ENCODE data around the gene OR2J1.
A peak's percentile ranks its signal among the peaks of the same experiment; 100 is the strongest.
"Not testable (repeated sequence)": the region's sequence is repeated elsewhere in the genome, so short reads cannot be mapped to it uniquely, and the experiment has no call there.

OR2J1 gene

GRCh38 chr6:29099190-29099589, at the start of gene OR2J1:
TSS of gene OR2J1 (plus strand) at chr6:29099490. CDS start at chr6:29100943, 1,453 bp downstream.
- DNase-seq (ENCODE audit: low read depth): no peak

GRCh38 chr6:29051680-29052079, 47.6 kb upstream of the OR2J1 start:
- DNase-seq (ENCODE audit: low read depth): no peak

GRCh38 chr6:29071831-29072723, 27.2 kb upstream of the OR2J1 start:
- DNase-seq (ENCODE audit: low read depth): peak; percentile 41

- no peak for DNase-seq (ENCODE audit: low read depth)
Observed at GRCh38 chr6:29079203-29079602, 20.1 kb upstream of the OR2J1 start.

- no peak for DNase-seq (ENCODE audit: low read depth)
Observed at GRCh38 chr6:29081312-29081711, 18.0 kb upstream of the OR2J1 start.

- no peak for DNase-seq (ENCODE audit: low read depth)
Observed at GRCh38 chr6:29082457-29082856, 16.8 kb upstream of the OR2J1 start.

- no peak for DNase-seq (ENCODE audit: low read depth)
Observed at GRCh38 chr6:29087213-29087612, 12.1 kb upstream of the OR2J1 start, which contains the start of gene OR2B3. TSS of gene OR2B3 (minus strand) at chr6:29087313. CDS start at chr6:29087248, 65 bp downstream.

- no peak for DNase-seq (ENCODE audit: low read depth)
Observed at GRCh38 chr6:29092957-29093356, 6.3 kb upstream of the OR2J1 start.

GRCh38 chr6:29097803-29098202, 1.5 kb upstream of the OR2J1 start:
- DNase-seq (ENCODE audit: low read depth): no peak

- no peak for DNase-seq (ENCODE audit: low read depth)
Observed at GRCh38 chr6:29107758-29108157, 8.5 kb downstream of the OR2J1 start, which contains the start of gene OR2J3. TSS of gene OR2J3 (plus strand) at chr6:29108058. CDS start at chr6:29111891, 3,833 bp downstream.

GRCh38 chr6:29112135-29112534, 12.8 kb downstream of the OR2J1 start:
- no peak for DNase-seq (ENCODE audit: low read depth)

GRCh38 chr6:29114964-29115363, 15.7 kb downstream of the OR2J1 start:
- DNase-seq (ENCODE audit: low read depth): not testable (repeated sequence)

- no peak for DNase-seq (ENCODE audit: low read depth)
Observed at GRCh38 chr6:29129326-29130012, 30.2 kb downstream of the OR2J1 start.

- DNase-seq (ENCODE audit: low read depth): no peak
Observed at GRCh38 chr6:29130644-29131043, 31.4 kb downstream of the OR2J1 start.

GRCh38 chr6:29131691-29132090, 32.4 kb downstream of the OR2J1 start:
- no peak for DNase-seq (ENCODE audit: low read depth)

GRCh38 chr6:29137724-29138123, 38.4 kb downstream of the OR2J1 start:
- no peak for DNase-seq (ENCODE audit: low read depth)

- no peak for DNase-seq (ENCODE audit: low read depth)
Observed at GRCh38 chr6:29141606-29142005, 42.3 kb downstream of the OR2J1 start.

- DNase-seq (ENCODE audit: low read depth): no peak
Observed at GRCh38 chr6:29142309-29142708, 43.0 kb downstream of the OR2J1 start.

GRCh38 chr6:29146179-29146578, 46.9 kb downstream of the OR2J1 start:
- DNase-seq (ENCODE audit: low read depth): peak; percentile 2

- DNase-seq (ENCODE audit: low read depth): no peak
Observed at GRCh38 chr6:29147074-29147473, 47.8 kb downstream of the OR2J1 start.

- not testable (repeated sequence) for DNase-seq (ENCODE audit: low read depth)
Observed at GRCh38 chr6:29149444-29149843, 50.2 kb downstream of the OR2J1 start.

All from iris pigment epithelial cell (primary cell).